Activated T-cell treated with anti-CD3 and anti-CD28 coated beads, Interleukin-2, amount 50 U/mL, for 4 hours (primary cell): Measurements from ENCODE around the gene PNPLA7. TPM values are rescaled to one million over a fixed set of nuclear protein-coding genes. Genes with fewer than 3 reads are reported as not detected.

Experiments
- ATAC-seq, 2 donors: fragments of 200-7000 bp; cut with Tn5 transposase; one replicate each; pipeline ENCODE4 v1.10.0; 2021
- DNase-seq: peaks from one replicate; pipeline ENCODE4 v3.0.0-alpha.2; 2020
- H3K27me3 Mint-ChIP-seq: one replicate; pipeline ENCODE4 v1.8.0; 2021; ENCODE audit warnings: low read depth, mixed read lengths
- H3K36me3 Mint-ChIP-seq: one replicate; pipeline ENCODE4 v1.8.0; 2022; ENCODE audit warnings: mixed read lengths; ENCODE audit not compliant: insufficient read depth
- H3K4me1 Mint-ChIP-seq: one replicate; pipeline ENCODE4 v1.8.0; 2021; ENCODE audit warnings: low read depth, mixed read lengths
- H3K4me3 Mint-ChIP-seq: one replicate; pipeline ENCODE4 v1.8.0; 2021; ENCODE audit warnings: mild to moderate bottlenecking, moderate library complexity, mixed read lengths
- H3K9me3 Mint-ChIP-seq: one replicate; pipeline ENCODE4 v1.8.0; 2021; ENCODE audit warnings: mixed read lengths
- total RNA-seq, 3 donors: library from RNA; stranded (reverse); gene quantifications; one replicate each; pipeline ENCODE4 v1.2.1, GENCODE V29; 2021

The PNPLA7 gene
- total RNA-seq, 3 donors from 2014 or later = 1.3 to 1.9 (median 1.8) TPM

DNA sequence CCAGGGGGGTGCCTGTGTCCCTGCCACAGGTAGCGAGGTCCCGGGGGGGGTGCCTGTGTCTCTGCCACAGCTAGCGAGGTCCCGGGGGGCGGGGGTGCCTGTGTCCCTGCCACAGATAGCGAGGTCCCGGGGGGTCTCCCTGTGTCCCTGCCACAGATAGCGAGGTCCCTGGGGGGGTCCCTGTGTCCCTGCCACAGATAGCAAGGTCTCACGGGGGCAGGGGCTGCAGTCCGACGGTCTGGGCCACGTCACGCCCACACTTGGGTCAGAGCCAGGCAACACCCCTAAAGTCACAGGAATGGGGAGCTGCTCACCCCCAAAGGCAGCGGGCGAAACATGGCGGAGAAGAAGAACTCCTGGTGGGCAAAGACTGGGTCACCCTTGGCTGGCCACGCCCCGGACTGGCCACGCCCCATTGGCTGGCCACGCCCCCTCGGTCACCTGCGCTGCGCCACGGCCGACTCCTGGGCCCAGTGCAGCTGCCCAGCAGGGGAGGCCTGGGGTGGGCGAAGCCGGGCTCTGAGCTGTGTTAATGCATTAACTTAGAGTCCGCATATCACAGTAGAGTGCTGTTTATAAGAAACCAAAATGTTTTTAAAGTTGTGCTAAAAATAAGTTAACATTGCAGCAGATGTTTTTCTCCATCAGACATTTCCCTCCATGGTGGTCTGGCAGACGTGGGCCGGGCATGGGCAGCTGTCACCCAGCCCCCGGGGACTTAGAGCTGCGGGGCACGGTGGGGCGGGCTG, 120.1 kb downstream of the PNPLA7 start:
- no peaks in the 10 kb centered on the region for H3K36me3 Mint-ChIP-seq
- no peaks in the 10 kb centered on the region for H3K27me3 Mint-ChIP-seq
- ATAC-seq = no peak

DNA sequence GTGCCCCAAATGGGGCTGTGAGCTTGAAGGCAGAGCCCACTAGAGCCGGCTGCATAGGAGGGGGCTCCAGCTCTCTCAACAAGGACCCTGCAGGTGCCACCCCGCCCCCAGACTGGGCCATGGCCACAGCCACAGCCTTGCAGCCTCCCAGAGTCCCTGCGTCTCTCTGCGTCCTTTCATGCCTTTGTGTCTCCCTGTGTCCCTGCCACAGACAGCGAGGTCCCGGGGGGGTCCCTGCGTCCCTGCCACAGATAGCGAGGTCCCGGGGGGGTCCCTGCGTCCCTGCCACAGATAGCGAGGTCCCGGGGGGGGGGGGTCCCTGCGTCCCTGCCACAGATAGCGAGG, 120.7 kb downstream of the PNPLA7 start:
- DNase-seq (no peak), ATAC-seq (no peak)
- no peaks in the 10 kb centered on the region for H3K9me3 Mint-ChIP-seq
- H3K4me3 Mint-ChIP-seq = no peak overlapping the region
- no peaks in the 10 kb centered on the region for H3K36me3 Mint-ChIP-seq
- H3K27me3 Mint-ChIP-seq = no peaks in the 10 kb centered on the region
- peaks cover under 1% of the 10 kb centered on the region for H3K4me1 Mint-ChIP-seq

More for the DNA sequence above, 120.1 kb downstream of the PNPLA7 start:
- Mint-ChIP-seq H3K4me1 (no peaks in the 10 kb centered on the region), H3K4me3 (no peak overlapping the region), H3K9me3 (no peaks in the 10 kb centered on the region)
- DNase-seq = no peak

GRCh38 chr9:137428841-137429545, 121.2 kb downstream of the PNPLA7 start:
- H3K4me3 Mint-ChIP-seq = no peak overlapping the region

DNA sequence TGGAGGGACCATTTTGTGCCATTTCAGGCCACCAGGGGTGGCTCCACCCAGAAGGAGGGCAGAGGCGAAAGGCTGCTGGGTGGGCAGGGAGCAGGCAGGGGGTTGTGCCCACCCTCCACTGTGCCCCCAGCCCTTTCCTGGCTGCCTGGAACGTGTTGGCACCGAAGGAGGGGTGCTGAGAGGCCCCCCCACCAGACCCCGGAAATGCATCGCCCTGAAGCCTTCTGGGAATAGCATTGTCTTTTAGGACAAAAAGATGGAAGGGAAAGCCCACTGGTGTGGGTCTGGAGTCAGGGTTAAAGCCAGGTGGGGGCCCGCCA, 121.9 kb downstream of the PNPLA7 start:
- H3K36me3 Mint-ChIP-seq = no peaks in the 10 kb centered on the region
- peaks cover 4% of the 10 kb centered on the region for H3K4me1 Mint-ChIP-seq
- no peak for DNase-seq
- no peak for ATAC-seq
- H3K27me3 Mint-ChIP-seq = no peaks in the 10 kb centered on the region
- H3K9me3 Mint-ChIP-seq = no peaks in the 10 kb centered on the region
- no peak overlapping the region for H3K4me3 Mint-ChIP-seq

More at GRCh38 chr9:137428841-137429545, 121.2 kb downstream of the PNPLA7 start:
- H3K27me3 Mint-ChIP-seq = no peaks in the 10 kb centered on the region
- peaks cover 4% of the 10 kb centered on the region for H3K4me1 Mint-ChIP-seq
- H3K9me3 Mint-ChIP-seq = no peaks in the 10 kb centered on the region
- ATAC-seq (no peak), DNase-seq (no peak)
- H3K36me3 Mint-ChIP-seq = no peaks in the 10 kb centered on the region

DNA sequence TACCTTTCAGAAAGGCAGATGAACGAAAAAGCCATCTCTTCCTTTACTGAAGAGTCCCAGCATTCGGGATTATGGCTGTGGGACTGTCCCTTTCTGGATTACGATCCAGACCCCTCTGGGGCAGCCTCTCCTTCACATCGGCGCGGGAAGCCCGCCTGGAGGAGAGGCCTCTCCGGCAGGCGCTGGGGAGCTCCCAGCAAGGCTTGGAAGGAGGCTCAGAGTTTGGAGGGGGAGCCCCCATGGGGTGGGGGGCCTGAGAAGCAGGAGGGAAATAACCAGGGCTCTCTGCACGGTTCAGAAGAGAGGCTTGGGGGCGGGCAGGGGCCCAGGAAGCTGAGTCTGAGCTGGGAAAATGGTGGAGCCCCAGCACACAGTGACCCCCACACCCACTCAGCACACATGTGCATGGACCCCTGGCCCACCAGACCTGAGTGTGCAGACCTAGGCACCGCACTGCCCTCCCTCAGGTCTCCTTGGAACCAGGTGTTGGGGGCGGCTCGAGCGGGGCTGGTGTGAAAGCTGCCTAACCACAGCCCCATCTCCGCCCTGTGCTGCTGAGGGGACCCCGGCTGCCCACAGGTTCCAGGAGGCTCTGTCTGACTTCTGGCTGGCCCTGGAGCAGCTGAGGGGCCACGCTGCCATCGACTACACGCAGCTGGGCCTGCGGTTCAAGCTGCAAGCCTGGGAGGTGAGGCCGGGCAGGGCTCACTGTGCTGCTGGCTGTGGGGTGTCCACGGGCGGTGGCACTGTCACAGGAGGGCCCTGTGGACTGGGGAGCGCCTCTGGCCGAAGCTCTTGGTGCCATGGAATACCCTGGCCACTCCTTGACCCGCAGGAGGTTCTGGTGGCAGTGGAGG, 122.5 kb downstream of the PNPLA7 start:
- no peaks in the 10 kb centered on the region for H3K9me3 Mint-ChIP-seq
- peaks cover 4% of the 10 kb centered on the region for H3K4me1 Mint-ChIP-seq
- no peak for ATAC-seq
- H3K36me3 Mint-ChIP-seq = no peaks in the 10 kb centered on the region
- no peak overlapping the region for H3K4me3 Mint-ChIP-seq
- H3K27me3 Mint-ChIP-seq = no peaks in the 10 kb centered on the region
- no peak for DNase-seq

GRCh38 chr9:137426018-137426681, 124.1 kb downstream of the PNPLA7 start:
- ATAC-seq (no peak), DNase-seq (no peak)
- Mint-ChIP-seq H3K36me3 (no peaks in the 10 kb centered on the region), H3K4me1 (peaks cover 15% of the 10 kb centered on the region), H3K4me3 (no peak overlapping the region), H3K27me3 (no peaks in the 10 kb centered on the region), H3K9me3 (no peaks in the 10 kb centered on the region)

DNA sequence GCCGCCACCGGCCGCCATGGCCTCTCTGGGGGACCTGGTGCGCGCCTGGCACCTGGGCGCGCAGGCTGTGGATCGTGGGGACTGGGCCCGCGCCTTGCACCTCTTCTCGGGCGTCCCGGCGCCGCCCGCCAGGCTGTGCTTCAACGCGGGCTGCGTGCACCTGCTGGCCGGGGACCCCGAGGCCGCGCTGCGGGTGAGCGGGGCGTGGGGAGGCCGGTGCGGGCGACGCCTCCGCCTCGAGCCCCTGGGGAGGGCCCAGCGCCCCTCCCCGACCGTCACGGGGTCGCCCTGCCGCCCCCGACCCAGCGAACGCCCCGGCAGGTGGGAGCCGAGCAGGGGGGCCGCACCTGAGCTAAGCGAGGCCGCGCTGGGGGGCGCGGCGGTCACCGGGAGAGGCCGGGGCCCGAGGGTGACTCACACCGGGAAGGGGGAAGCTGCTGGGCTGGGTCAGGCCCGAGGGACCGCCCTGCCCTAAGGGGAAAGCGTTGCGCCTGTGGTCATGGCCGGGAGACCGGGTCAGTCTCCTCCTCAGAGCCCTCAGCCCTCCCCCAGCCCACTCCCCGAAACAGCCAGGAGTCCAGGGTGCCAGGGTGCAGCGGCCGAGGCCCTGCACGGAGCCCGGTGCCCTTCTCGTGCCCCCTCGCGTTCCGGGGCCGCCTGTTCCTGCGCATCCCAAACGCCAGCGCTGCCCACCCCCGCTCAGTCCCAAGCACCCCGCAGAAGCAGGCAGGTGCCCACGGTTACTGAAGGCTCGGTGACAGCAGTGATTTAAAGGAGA, 126.5 kb downstream of the PNPLA7 start:
- Mint-ChIP-seq H3K4me3 (peak overlapping the region; percentile 68), H3K9me3 (no peaks in the 10 kb centered on the region), H3K4me1 (peaks cover 17% of the 10 kb centered on the region), H3K27me3 (no peaks in the 10 kb centered on the region), H3K36me3 (no peaks in the 10 kb centered on the region)
- ATAC-seq = peak; percentile 55 to 57
- DNase-seq = no peak

DNA sequence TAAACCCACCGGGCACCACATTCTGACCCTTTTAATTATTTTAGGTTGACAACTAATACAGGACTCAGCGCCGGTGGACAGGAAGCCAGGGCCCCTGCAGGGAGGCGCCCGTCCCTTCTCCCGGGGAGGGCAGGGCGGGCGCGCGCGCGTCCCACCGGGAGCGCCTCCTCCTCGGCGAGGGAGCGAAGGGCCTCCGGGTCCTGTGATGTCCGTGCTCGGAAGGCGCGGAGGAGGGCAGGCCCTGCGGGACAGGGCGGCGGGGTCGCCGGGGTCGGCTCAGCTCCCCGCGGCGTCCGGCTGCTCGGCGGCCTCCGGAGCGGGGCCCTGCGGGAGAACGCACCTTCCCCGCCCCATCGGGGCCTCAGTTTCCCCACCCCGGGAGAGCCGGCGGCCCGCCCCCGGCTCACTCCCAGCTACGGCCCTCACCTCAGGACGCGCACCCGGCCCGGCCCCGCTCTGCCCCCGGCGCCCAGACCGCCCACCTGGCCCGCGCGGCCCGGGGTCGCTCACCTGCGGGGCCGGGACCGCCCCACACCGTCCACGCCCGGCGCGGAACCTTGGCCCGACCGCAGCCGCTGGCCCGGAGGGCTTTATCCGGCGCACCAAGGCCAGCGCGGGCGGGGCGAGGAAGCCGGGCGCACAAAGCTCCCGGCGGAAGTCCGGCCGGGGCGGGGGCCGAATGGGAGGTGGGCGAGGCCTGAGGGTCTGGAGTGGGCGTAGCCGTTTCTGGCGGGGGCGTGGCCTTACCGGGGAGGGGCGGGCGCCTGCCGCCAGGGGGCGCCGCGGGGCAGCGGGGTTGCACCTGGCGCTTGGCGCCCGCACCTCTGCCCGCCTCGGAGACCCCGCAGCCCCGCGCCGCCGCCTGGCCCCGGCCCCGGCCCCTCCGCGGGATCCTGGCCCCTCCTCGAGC, 127.3 kb downstream of the PNPLA7 start, which contains the start of the genes EXD3 and NOXA1:
TSS of gene EXD3 (minus strand) at position 559 of the 910 bp plus-strand sequence. CDS start 27,805 bp downstream, outside the sequence.
TSS of gene NOXA1 (plus strand) at position 790 of the 910 bp plus-strand sequence. CDS start 137 bp downstream, outside the sequence.
- ATAC-seq (peak; percentile 92 to 93), DNase-seq (peak; percentile 89)
- Mint-ChIP-seq H3K4me3 (peak within 1 kb of the TSS; percentile 82), H3K36me3 (no peaks in the 10 kb centered on the region), H3K4me1 (peaks cover 17% of the 10 kb centered on the region), H3K27me3 (no peaks in the 10 kb centered on the region), H3K9me3 (no peaks in the 10 kb centered on the region)

- H3K27me3 Mint-ChIP-seq = no peaks in the 10 kb centered on the region
- no peak for ATAC-seq
- DNase-seq = no peak
- H3K4me1 Mint-ChIP-seq = peaks cover 17% of the 10 kb centered on the region
- H3K36me3 Mint-ChIP-seq = no peaks in the 10 kb centered on the region
- H3K9me3 Mint-ChIP-seq = no peaks in the 10 kb centered on the region
- H3K4me3 Mint-ChIP-seq = peak overlapping the region; percentile 82
These were observed 128.2 kb downstream of the PNPLA7 start for GRCh38 chr9:137421838-137422603.

DNA sequence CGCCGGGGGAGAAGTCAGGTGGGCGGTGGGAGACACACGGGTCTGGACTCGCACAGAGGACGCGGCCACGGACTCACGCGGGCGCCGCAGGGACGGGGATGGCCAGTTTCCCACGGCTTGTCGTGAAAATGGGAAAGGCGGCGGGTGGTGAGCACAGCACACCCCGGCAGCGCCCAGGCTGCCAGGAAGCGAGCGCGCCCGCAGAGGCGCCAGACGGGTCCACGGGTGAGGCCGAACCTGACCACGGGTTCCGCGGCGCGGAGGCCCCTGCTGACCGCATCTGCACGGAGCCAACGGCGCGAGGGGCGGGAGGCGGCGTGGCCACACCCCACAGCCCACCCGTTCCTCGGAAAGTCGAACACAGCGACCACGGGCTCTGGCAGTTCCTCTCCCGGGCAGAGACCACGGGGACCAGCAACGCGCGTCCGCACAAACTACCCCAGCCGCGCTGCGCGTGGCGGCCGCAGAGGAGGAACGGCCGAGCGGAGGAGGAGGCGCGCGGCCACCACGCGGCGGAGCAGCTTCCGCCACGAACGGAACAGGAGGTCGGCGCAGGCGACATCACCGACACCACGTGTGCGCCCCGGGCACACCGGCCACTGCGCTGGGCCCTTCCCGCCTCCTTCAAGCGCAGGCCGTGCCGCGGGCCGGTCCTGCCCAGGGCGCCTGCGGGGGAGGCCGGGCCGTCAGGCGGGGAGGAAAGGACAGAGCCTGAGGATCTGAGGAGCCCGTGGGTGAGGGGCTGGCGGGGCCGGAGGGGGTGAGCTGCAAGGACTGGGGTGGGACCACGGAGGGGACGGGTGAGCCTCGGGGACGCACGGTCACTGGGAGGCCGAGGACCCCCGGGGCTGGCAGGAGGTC, 132.8 kb downstream of the PNPLA7 start:
- no peak for DNase-seq
- H3K4me3 Mint-ChIP-seq = peak overlapping the region; percentile 60
- H3K9me3 Mint-ChIP-seq = no peaks in the 10 kb centered on the region
- H3K4me1 Mint-ChIP-seq = peaks cover 15% of the 10 kb centered on the region
- H3K36me3 Mint-ChIP-seq = peaks cover 2% of the 10 kb centered on the region
- peak; percentile 48 to 67 for ATAC-seq
- no peaks in the 10 kb centered on the region for H3K27me3 Mint-ChIP-seq

- Mint-ChIP-seq H3K9me3 (no peaks in the 10 kb centered on the region), H3K4me3 (no peak overlapping the region), H3K27me3 (no peaks in the 10 kb centered on the region), H3K4me1 (peaks cover 7% of the 10 kb centered on the region), H3K36me3 (peaks cover 2% of the 10 kb centered on the region)
- peak in 1 of 2 donors; percentile 13 for ATAC-seq
- no peak for DNase-seq
These were observed 133.5 kb downstream of the PNPLA7 start for GRCh38 chr9:137416563-137417151.
